ENCODE results near the gene LSAMP. TPM values are rescaled to one million over a fixed set of nuclear protein-coding genes. Genes with fewer than 3 reads are reported as not detected.
"Not testable (repeated sequence)": the region's sequence is repeated elsewhere in the genome, so short reads cannot be mapped to it uniquely, and the experiment has no call there.

LSAMP gene
- total RNA-seq, 1 donor from 2014 or later: not detected

DNA sequence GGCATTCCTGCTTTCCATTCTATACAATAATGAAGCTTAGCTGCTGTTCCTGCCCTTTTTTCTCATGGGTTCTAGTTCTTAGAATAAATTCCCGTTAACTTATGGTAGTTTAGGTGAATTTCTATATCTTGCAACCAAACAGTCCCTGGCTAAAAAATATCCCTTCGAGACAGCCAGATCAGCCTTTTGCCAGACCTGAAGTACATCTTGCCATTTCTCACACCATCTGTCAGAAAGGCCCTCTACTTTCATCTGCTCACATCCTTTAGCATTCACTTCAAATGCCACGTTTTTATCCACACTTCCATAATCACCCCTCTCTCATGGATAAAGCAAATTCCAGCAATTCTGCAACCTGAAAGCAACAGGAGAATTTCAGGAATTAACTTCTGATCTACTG is 676.6 kb downstream of the LSAMP start:
- intact Hi-C loops (cut with micrococcal nuclease): no loop called here

DNA sequence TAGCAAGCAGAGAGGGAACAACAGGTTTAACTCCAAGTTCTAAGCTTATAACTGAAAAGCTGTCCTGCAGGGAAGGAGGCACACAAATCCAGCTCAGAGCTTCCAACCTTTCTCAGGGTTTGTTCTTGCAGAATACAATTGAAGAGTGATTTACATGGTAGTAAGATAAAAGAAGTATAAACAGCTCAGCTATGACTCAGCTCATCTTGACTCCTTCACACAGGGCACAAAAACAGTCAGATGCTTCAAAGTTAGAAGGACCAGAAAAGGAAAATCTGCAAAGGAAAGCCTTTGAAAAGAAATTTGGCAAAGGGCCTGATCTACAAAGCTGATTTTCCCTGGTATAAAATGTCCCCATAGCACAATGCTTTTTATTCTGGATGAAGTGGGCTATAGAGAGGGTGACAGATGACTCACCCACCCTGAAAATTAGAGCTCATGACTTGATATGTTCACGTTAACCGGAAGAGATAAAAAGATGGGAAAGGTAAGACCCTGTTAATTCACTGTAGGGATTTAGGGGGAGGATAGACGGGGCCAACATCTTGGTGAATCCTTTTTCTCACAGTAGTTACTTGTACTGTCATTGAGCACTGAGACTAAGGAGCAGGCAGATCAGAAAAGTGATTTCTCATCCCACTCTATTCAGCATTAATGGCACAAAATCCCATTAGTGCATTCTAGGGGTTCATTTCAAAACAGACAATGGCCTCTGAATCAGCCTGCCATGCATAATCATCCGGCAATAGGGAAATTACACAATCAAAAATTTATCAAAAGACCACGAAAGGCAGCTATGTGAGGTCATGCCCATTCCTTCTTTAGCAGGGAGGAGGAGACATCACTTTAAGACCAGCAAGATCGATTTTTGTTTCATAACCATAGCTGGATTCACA is 678.5 kb downstream of the LSAMP start:
- intact Hi-C loops (cut with micrococcal nuclease): no loop called here

DNA sequence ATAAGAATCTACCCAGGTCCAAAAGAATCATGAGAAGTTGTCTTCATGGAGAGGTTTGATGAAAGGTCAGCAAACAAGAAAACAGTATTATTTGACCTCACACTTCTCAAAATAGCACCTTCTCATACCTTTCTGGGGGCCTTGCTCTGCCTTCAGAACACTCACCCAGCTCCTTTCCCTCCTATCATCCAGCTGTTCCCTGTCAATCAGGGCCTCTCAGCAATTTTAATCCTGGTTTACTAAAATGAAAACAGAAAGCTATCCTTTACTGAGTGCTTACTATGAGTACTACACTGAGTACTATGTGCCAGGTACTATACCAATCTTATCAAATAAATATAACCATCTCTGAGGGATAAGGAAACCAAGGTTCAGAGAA is 683.4 kb downstream of the LSAMP start:
- intact Hi-C loops (cut with micrococcal nuclease): no loop called here

DNA sequence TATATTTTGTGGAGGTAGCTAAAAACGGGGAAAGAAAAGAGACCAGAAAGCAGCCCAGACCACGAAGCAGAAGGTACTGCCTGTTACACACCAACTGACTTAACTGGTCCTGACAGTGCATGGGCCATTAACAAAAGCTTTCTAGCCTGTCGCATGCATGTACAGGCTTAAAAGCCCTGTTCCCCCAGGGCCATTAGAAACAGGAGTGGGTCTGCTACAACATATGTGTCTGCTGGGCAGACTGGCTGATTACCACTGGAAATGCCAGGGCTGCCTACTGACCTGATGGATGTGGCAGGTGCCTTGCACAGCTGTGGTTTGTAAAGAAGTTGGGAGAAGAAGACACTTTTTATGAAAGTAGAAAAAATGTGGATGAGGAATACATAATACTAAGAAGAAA is 684.6 kb downstream of the LSAMP start:
- intact Hi-C loops (cut with micrococcal nuclease): no loop called here

DNA sequence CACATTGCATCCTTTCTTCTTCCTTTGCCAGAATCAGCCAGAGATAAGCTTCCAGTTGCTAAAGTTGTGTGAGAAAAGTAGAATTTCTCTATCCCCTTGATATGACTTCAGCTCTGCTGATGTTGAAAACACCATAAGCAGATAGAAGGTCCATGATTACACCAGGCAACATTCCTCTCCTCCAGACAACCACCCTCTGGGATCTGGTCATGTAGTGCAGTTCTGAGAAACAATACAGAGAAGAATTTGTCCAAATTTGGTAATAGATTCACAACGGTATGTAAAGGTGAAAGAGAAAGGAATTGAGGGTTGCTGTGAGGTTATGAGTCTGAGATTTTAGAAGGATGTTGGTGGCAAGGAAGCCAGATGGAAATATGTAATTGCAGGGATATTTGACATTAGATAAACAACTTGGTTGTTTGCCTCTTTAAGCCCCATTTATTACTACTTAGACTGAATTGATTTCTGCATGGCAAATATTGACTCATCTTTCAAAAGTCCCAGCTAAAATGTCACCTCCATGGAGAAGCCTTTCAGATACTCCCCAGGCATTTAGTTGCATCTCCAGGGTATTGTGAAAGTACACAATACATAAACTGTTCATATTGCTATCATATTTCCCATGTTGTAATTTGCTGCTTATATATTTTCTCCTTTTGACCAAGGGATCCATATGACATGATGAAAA is 687.1 kb downstream of the LSAMP start:
- intact Hi-C loops (cut with micrococcal nuclease): no loop called here

DNA sequence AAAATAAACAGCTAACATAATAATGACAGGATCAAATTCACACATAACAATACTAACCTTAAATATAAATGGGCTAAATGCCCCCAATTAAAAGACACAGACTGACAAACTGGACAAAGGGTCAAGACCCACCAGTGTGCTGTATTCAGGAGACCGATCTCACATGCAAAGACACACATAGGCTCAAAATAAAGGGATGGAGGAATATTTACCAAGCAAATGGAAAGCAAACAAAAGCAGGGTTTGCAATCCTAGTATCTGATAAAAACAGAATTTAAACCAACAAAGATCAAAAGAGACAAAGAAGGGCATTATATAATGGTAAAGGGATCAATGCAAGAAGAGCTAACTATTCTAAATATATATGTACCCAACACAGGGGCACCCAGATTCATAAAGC is 692.3 kb downstream of the LSAMP start:
- intact Hi-C loops (cut with micrococcal nuclease): not testable (repeated sequence)

Data from T-helper 2 cell treated with Interferon-gamma antibody and Interleukin-4, amounts not matched to agents 100 ng/mL and 5 ng/mL, for 36 hours (primary cell).